Astrocyte (in vitro differentiated cells and primary cell): ENCODE results near the gene ATP8B4. TPM values are rescaled to one million over a fixed set of nuclear protein-coding genes. Genes with fewer than 3 reads are reported as not detected.

Experiments used
- DNase-seq: peaks from one replicate; pipeline ENCODE4 v3.0.0-alpha.2; 2010; ENCODE audit warnings: low read depth
- FAIRE-seq: peaks from 2 replicates; lab custom pipeline; 2011; peaks lifted over from hg19 to GRCh38; lab: Jason Lieb, UNC
- H2AFZ ChIP-seq: 2 replicates; pipeline ENCODE4 v1.6.0; 2012; ENCODE audit warnings: low read depth, low read length, inconsistent platforms
- H3K27ac ChIP-seq: 2 replicates; pipeline ENCODE4 v1.5.1; 2011; ENCODE audit warnings: low read depth, low read length, inconsistent platforms
- H3K27me3 ChIP-seq: 2 replicates; pipeline ENCODE4 v1.6.0; 2011; ENCODE audit warnings: low read length, inconsistent platforms; ENCODE audit not compliant: insufficient read depth
- H3K36me3 ChIP-seq: 2 replicates; pipeline ENCODE4 v1.5.1; 2011; ENCODE audit warnings: low read length, inconsistent platforms; ENCODE audit not compliant: insufficient read depth
- H3K4me1 ChIP-seq: 2 replicates; pipeline ENCODE4 v1.5.1; 2011; ENCODE audit warnings: low read length, inconsistent platforms; ENCODE audit not compliant: insufficient read depth
- H3K4me2 ChIP-seq: 2 replicates; pipeline ENCODE4 v1.6.0; 2012; ENCODE audit warnings: low read length, inconsistent platforms
- H3K4me3 ChIP-seq: 2 replicates; pipeline ENCODE4 v1.5.1; 2011; ENCODE audit warnings: low read depth, mild to moderate bottlenecking, low read length, inconsistent platforms; ENCODE audit not compliant: insufficient read depth
- H3K79me2 ChIP-seq: 2 replicates; pipeline ENCODE4 v1.6.0; 2012; ENCODE audit warnings: mild to moderate bottlenecking, low read length, inconsistent platforms; ENCODE audit not compliant: insufficient read depth
- H3K9ac ChIP-seq: 2 replicates; pipeline ENCODE4 v1.6.0; 2012; ENCODE audit warnings: mild to moderate bottlenecking, low read length, inconsistent platforms
- H3K9me3 ChIP-seq: 2 replicates; pipeline ENCODE4 v1.5.1; 2012; ENCODE audit warnings: low read depth, mild to moderate bottlenecking, low read length, inconsistent platforms; ENCODE audit not compliant: insufficient read depth
- H4K20me1 ChIP-seq: 2 replicates; pipeline ENCODE4 v1.6.0; 2012; ENCODE audit warnings: low read length, inconsistent platforms; ENCODE audit not compliant: insufficient read depth
- H3K27ac Mint-ChIP-seq: one replicate; pipeline ENCODE4 v1.8.0; 2021; ENCODE audit warnings: mild to moderate bottlenecking, mixed read lengths; ENCODE audit not compliant: unreplicated experiment
- H3K27me3 Mint-ChIP-seq: one replicate; pipeline ENCODE4 v1.8.0; 2021; ENCODE audit warnings: low read depth, mixed read lengths; ENCODE audit not compliant: unreplicated experiment
- H3K36me3 Mint-ChIP-seq: one replicate; pipeline ENCODE4 v1.8.0; 2021; ENCODE audit warnings: low read depth, mixed read lengths; ENCODE audit not compliant: unreplicated experiment
- H3K4me1 Mint-ChIP-seq: one replicate; pipeline ENCODE4 v1.8.0; 2021; ENCODE audit warnings: low read depth, mixed read lengths; ENCODE audit not compliant: unreplicated experiment
- H3K4me3 Mint-ChIP-seq: one replicate; pipeline ENCODE4 v1.8.0; 2021; ENCODE audit warnings: mild to moderate bottlenecking, moderate library complexity, mixed read lengths; ENCODE audit not compliant: unreplicated experiment
- H3K9me3 Mint-ChIP-seq: one replicate; pipeline ENCODE4 v1.8.0; 2021; ENCODE audit warnings: mild to moderate bottlenecking, mixed read lengths; ENCODE audit not compliant: unreplicated experiment
- CTCF ChIP-seq: IDR thresholded peaks from 2 replicates; pipeline ENCODE4 v1.5.1; 2011; ENCODE audit warnings: low read depth, mild to moderate bottlenecking, inconsistent platforms, low read length, moderate library complexity; ENCODE audit not compliant: insufficient read depth
- EZH2 ChIP-seq: IDR thresholded peaks from 2 replicates; pipeline ENCODE4 v1.6.1; 2012; ENCODE audit warnings: mild to moderate bottlenecking, low read length, inconsistent platforms; ENCODE audit not compliant: insufficient read depth
- total RNA-seq: library from RNA; stranded (reverse); gene quantifications from 2 replicates; pipeline ENCODE4 v1.2.1, GENCODE V29; 2021

The ATP8B4 gene
- total RNA-seq, 1 donor from 2014 or later = 0.23 TPM

- Mint-ChIP-seq H3K27ac (no peak overlapping the region), H3K4me3 (no peak overlapping the region), H3K27me3 (no peaks in the 10 kb centered on the region), H3K9me3 (no peaks in the 10 kb centered on the region), H3K4me1 (no peaks in the 10 kb centered on the region), H3K36me3 (no peaks in the 10 kb centered on the region)
- no peaks in the 10 kb centered on the region for H3K9me3 ChIP-seq
- no peaks in the 10 kb centered on the region for H3K79me2 ChIP-seq
- H3K27me3 ChIP-seq = no peaks in the 10 kb centered on the region
- no peaks in the 10 kb centered on the region for H3K4me1 ChIP-seq
- no peaks in the 10 kb centered on the region for H3K36me3 ChIP-seq
- H4K20me1 ChIP-seq = no peaks in the 10 kb centered on the region
- no peak overlapping the region for H2AFZ ChIP-seq
- H3K4me2 ChIP-seq = no peak overlapping the region
- H3K4me3 ChIP-seq = no peak overlapping the region
- no peak for DNase-seq
- no peak for FAIRE-seq
- no peak for TF ChIP-seq CTCF
- TF ChIP-seq EZH2 = no peak
- no peak overlapping the region for H3K27ac ChIP-seq
- H3K9ac ChIP-seq = no peak overlapping the region
These were observed 34.1 kb downstream of the ATP8B4 start for GRCh38 chr15:50084932-50085331.

- H3K9me3 Mint-ChIP-seq = no peaks in the 10 kb centered on the region
- no peak overlapping the region for H3K27ac Mint-ChIP-seq
- H3K4me2 ChIP-seq = no peak overlapping the region
These were observed 35.5 kb downstream of the ATP8B4 start for GRCh38 chr15:50083424-50084025.

More at GRCh38 chr15:50083424-50084025, 35.5 kb downstream of the ATP8B4 start:
- no peaks in the 10 kb centered on the region for H3K79me2 ChIP-seq
- no peaks in the 10 kb centered on the region for H4K20me1 ChIP-seq
- H3K27ac ChIP-seq = no peak overlapping the region
- H3K9ac ChIP-seq = no peak overlapping the region
- H3K4me3 Mint-ChIP-seq = no peak overlapping the region
- H3K27me3 ChIP-seq = no peaks in the 10 kb centered on the region
- TF ChIP-seq EZH2 (no peak), CTCF (no peak)
- no peaks in the 10 kb centered on the region for H3K36me3 ChIP-seq
- no peaks in the 10 kb centered on the region for H3K4me1 Mint-ChIP-seq
- no peak overlapping the region for H2AFZ ChIP-seq
- no peaks in the 10 kb centered on the region for H3K27me3 Mint-ChIP-seq
- no peaks in the 10 kb centered on the region for H3K4me1 ChIP-seq
- no peaks in the 10 kb centered on the region for H3K9me3 ChIP-seq
- H3K36me3 Mint-ChIP-seq = no peaks in the 10 kb centered on the region
- H3K4me3 ChIP-seq = no peak overlapping the region
- DNase-seq (no peak), FAIRE-seq (no peak)
